Body of pancreas (tissue), 4 donors: ENCODE measurements around the gene KCP. TPM values are rescaled to one million over a fixed set of nuclear protein-coding genes. Genes with fewer than 3 reads are reported as not detected.

Experiments used
- ATAC-seq: fragments of 150-250 bp; one replicate; pipeline ENCODE4 v1.9.1; 2016
- DNase-seq, 4 donors: peaks; one replicate each; pipeline ENCODE4 v3.0.0-alpha.2; 2019
- H3K27ac ChIP-seq, 4 donors: fragments of 200-600 bp; sonication (generic); 1 replicate in 3 of 4; 2 replicates in 1 of 4; pipeline versions ENCODE4 v1.5.1 to v1.6.1; 2016 to 2019; ENCODE audit warnings: mild to moderate bottlenecking in 1 of 4, mixed read lengths in 1 of 4, moderate library complexity in 1 of 4
- H3K27me3 ChIP-seq, 2 donors: fragments of 200-600 bp; sonication (generic); one replicate each; pipeline ENCODE4 v1.6.0; 2016; ENCODE audit warnings: mild to moderate bottlenecking in 1 of 2
- H3K36me3 ChIP-seq, 2 donors: fragments of 200-600 bp; sonication (generic); replicated peaks in 1 of 2; 2 replicates each; pipeline ENCODE4 v1.5.1; 2016; ENCODE audit warnings: low read depth in 2 of 2; ENCODE audit not compliant: insufficient read depth in 1 of 2
- H3K4me1 ChIP-seq: fragments of 200-600 bp; sonication (generic); one replicate; pipeline ENCODE4 v1.6.0; 2016
- H3K4me3 ChIP-seq, 2 donors: fragments of 200-600 bp; sonication (generic); 1 replicate in 1 of 2; 2 replicates in 1 of 2; pipeline ENCODE4 v1.5.1; 2016 to 2019
- H3K9me3 ChIP-seq, 3 donors: fragments of 200-600 bp; sonication (generic); 1 replicate in 2 of 3; 2 replicates in 1 of 3; pipeline ENCODE4 v1.5.1; 2016
- POLR2A ChIP-seq, 3 donors: fragments of 450-650 bp; IDR thresholded peaks; one replicate each; pipeline ENCODE4 v1.6.1; 2016; ENCODE audit warnings: antibody characterized with exemption in 3 of 3, mild to moderate bottlenecking in 2 of 3
- WGBS, 2 donors: methylation state at CpG; one replicate each; pipeline ENCODE4 v1.1.5; 2017; 5-methylcytosine and 5-hydroxymethylcytosine counted together
- intact Hi-C: fragments of 100-400 bp; cut with DNase I; formaldehyde crosslinking; loops from one replicate; pipeline ENCODE4 v1.15.1; 2023
- total RNA-seq, 2 donors: library from RNA; depleted of rRNA; stranded (reverse); fragments of >200 nt; gene quantifications; one replicate each; pipeline ENCODE4 v1.1.0, GENCODE V29; 2016
- TF ChIP-seq, protein P1 (sequence below), 7 experiments: fragments of 450-650 bp in 4 of 7; fragments of 200-600 bp in 3 of 7; sonication (generic) in 3 of 7; IDR thresholded peaks; one replicate each; pipeline ENCODE4 v1.5.1; 2016 to 2019; ENCODE audit warnings: antibody characterized with exemption in 7 of 7

The KCP gene
- total RNA-seq, 2 donors from 2014 or later, result 0.33 TPM; not detected in 1

DNA sequence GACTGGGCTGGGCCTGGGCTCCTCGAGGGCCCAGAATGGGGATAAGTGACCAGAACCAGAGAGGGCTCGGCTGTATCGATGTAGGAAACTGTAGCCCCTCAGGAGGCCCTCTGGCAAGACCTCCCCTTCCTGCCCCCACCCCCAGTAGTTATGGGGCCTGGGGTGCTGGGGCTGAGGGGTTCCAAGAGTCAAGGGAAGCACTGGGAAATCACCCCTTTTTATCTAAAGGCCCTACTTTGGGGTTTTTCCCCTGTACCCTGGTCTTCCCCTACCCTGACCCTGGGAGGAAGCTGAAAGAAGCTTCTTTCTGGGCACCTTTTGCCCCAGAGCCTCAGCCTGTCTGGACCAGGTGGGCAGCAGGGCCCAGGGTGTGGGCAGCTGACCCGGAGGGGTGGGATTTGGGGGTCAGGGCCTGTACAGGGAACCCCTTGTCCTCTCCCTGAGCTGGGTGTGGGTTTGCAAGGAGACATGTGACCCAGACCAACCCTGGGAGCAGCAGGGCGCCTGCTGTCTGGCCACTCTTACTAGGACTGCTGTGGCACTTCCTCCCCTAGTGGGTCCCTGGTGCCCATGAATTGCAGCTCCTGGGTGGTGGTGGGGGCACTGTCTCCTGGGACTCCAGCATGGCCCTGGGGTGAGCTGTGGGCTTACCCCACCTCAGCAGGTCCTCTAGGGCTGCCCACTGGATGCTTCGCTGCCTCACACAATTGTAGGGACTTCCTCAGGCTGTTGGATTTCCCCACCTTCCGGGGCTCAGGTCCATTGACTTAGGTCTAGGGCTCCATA is 28.8 kb upstream of the KCP start:
- Histone ChIP-seq H3K4me1 (peaks cover 13% of the 10 kb centered on the region), H3K4me3 (no peak overlapping the region), H3K27ac (peak overlapping the region in 1 of 4 donors; percentile 58), H3K9me3 (no peaks in the 10 kb centered on the region), H3K36me3 (no peaks in the 10 kb centered on the region), H3K27me3 (no peaks in the 10 kb centered on the region)
- intact Hi-C loops, result no loop called here
- ATAC-seq, result no peak
- DNase-seq, result peak in 1 of 4 donors; percentile 34
- 20 to 46% methylated on average over 1 to 6 of the region's 7 CpGs for WGBS, 2 donors
- TF ChIP-seq POLR2A (IDR thresholded peaks at IDR 0.05), result peak in 1 of 3 donors; percentile 13
- TF ChIP-seq, protein P1, sequence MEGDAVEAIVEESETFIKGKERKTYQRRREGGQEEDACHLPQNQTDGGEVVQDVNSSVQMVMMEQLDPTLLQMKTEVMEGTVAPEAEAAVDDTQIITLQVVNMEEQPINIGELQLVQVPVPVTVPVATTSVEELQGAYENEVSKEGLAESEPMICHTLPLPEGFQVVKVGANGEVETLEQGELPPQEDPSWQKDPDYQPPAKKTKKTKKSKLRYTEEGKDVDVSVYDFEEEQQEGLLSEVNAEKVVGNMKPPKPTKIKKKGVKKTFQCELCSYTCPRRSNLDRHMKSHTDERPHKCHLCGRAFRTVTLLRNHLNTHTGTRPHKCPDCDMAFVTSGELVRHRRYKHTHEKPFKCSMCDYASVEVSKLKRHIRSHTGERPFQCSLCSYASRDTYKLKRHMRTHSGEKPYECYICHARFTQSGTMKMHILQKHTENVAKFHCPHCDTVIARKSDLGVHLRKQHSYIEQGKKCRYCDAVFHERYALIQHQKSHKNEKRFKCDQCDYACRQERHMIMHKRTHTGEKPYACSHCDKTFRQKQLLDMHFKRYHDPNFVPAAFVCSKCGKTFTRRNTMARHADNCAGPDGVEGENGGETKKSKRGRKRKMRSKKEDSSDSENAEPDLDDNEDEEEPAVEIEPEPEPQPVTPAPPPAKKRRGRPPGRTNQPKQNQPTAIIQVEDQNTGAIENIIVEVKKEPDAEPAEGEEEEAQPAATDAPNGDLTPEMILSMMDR (IDR thresholded peaks at IDR 0.05), result no peak

DNA sequence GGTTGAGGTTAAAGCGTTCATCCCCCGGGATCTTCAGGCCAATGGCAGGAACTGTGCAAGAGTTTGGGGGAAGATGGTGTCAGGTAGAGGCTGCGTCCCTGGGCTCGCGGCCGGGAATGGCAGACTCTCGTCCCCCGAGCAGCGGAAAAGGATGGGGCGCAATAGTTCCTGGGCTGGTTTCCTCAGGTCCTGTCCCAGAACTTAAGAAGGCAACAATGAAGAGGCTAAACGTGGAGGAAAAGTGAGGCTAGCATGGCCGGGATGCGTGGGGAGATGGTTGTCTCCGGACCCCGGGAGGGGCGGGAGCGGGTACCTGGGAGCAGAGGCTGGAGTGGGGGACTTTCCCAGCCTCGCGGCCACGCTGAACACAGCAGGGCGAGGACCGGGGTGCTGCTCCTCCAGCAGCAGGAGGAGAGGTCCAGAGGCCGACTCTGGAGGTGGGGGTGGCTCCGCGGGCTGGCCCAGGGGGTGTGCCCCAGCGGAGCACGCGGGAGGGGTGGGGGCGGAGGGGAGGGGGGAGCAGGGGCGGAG is 28.1 kb upstream of the KCP start:
- Histone ChIP-seq H3K27me3 (no peaks in the 10 kb centered on the region), H3K9me3 (no peaks in the 10 kb centered on the region), H3K36me3 (no peaks in the 10 kb centered on the region), H3K27ac (peak overlapping the region in 2 of 4 donors; percentile 23 to 61), H3K4me3 (peak overlapping the region; percentile 52 to 80), H3K4me1 (peaks cover 13% of the 10 kb centered on the region)
- DNase-seq, result peak in 1 of 4 donors; percentile 35
- TF ChIP-seq, protein P1 (IDR thresholded peaks at IDR 0.05), result no peak
- no peak for TF ChIP-seq POLR2A (IDR thresholded peaks at IDR 0.05)
- peak; percentile 4 for ATAC-seq
- WGBS, 2 donors, result 2 to 3% methylated on average over 19 to 26 of the region's 30 CpGs
- intact Hi-C loops, result no loop called here

GRCh38 chr7:128937647-128938543 is 27.4 kb upstream of the KCP start, which contains the start of gene IRF5:
IRF5 (plus strand) TSS chr7:128937927; CDS start chr7:128942082, 4,155 bp downstream.
- intact Hi-C loops, result no loop called here
- Histone ChIP-seq H3K9me3 (no peaks in the 10 kb centered on the region), H3K4me1 (peaks cover 13% of the 10 kb centered on the region), H3K36me3 (no peaks in the 10 kb centered on the region), H3K27me3 (no peaks in the 10 kb centered on the region), H3K27ac (peak within 1 kb of the TSS in 2 of 4 donors; percentile 23 to 61), H3K4me3 (peak within 1 kb of the TSS; percentile 52 to 80)
- DNase-seq, result peak; percentile 78 to 87 (median 82)
- ATAC-seq, result peak; percentile 91
- WGBS, 2 donors, result 1% methylated on average over 83 of the region's 83 CpGs; no CpG with 5 or more reads in 1 of the 2 donors
- TF ChIP-seq, protein P1 (IDR thresholded peaks at IDR 0.05), result peak in 1 of 7 experiments; percentile 24
- TF ChIP-seq POLR2A (IDR thresholded peaks at IDR 0.05), result peak; percentile 27 to 65 (median 59)

DNA sequence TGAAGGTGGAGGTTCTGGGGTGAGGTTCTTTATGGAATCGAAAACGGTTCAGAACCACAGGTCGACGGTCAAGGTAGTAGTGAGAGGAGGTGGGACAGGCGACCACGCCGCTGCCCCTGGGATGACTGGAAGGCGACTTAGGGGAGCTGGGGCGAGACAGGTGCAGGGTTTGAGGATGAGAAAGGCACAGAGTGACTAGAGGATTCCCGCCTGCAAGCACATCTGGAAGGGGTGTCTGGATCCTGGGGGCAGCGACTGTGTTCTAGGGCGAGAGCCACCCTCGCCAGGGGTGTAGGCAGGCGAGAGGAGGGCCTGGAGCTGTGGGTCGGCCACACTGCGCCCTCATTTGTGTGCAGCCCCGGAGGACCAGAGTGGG is 26.8 kb upstream of the KCP start:
- Histone ChIP-seq H3K9me3 (no peaks in the 10 kb centered on the region), H3K4me1 (peaks cover 13% of the 10 kb centered on the region), H3K36me3 (no peaks in the 10 kb centered on the region), H3K4me3 (peak overlapping the region in 1 of 2 donors; percentile 80), H3K27me3 (no peaks in the 10 kb centered on the region), H3K27ac (peak overlapping the region in 2 of 4 donors; percentile 23 to 61)
- intact Hi-C loops, result no loop called here
- DNase-seq (no peak), ATAC-seq (no peak)
- 71 to 84% methylated on average over 17 of the region's 17 CpGs for WGBS, 2 donors
- TF ChIP-seq, protein P1 (IDR thresholded peaks at IDR 0.05), result no peak
- TF ChIP-seq POLR2A (IDR thresholded peaks at IDR 0.05), result no peak
